ENCODE results near the gene TMEM150C. TPM values are rescaled to one million over a fixed set of nuclear protein-coding genes. Genes with fewer than 3 reads are reported as not detected.

The TMEM150C gene
- polyA plus RNA-seq, 1 donor from 2014 or later: 4.9 TPM

DNA sequence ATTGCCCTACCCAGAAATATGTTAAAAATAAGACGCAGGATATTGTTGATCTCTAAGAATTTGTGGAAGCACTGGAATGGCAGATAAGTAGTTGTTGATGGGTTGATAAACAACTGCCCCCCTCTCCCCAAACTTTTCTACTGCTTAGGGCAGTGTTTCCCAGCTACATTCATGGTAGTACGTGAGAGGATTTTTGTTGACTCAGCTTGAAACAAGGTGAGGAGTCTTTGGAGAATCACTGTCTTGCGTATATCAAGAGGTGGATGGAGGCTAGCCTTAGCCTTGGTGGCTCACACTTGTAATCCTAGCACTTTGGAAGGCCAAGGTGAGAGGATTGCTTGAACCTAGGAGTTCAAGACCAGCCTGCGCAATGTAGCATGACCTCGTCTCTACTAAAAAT lies 125.7 kb downstream of the TMEM150C start:
- no peak overlapping the region for H2AFZ ChIP-seq (ENCODE audit: low read depth, low read length)
- H3K9me2 ChIP-seq (ENCODE audit: insufficient read depth, low read length): no peaks in the 10 kb centered on the region
- H3K4me2 ChIP-seq (ENCODE audit: low read length): no peak overlapping the region
- H3K79me2 ChIP-seq (replicated peaks; ENCODE audit: insufficient read depth, low read length): peaks cover 76% of the 10 kb centered on the region
- no peaks in the 10 kb centered on the region for H3K9me3 ChIP-seq (ENCODE audit: low read length)
- H3K9ac ChIP-seq (ENCODE audit: low read length): no peak overlapping the region
- no peaks in the 10 kb centered on the region for H3K36me3 ChIP-seq (ENCODE audit: insufficient read depth, low read length)
- no peaks in the 10 kb centered on the region for H3F3A ChIP-seq (ENCODE audit: insufficient read depth, low read length, poor library complexity, severe bottlenecking)
- no peaks in the 10 kb centered on the region for H3K27me3 ChIP-seq (ENCODE audit: insufficient read depth, low read depth, low read length)
- no peak overlapping the region for H3K27ac ChIP-seq (ENCODE audit: low read length)
- no peaks in the 10 kb centered on the region for H4K20me1 ChIP-seq (ENCODE audit: insufficient read depth)
- H3K4me3 ChIP-seq (ENCODE audit: low read length): no peak overlapping the region
- no peak for TF ChIP-seq TAF1 (IDR thresholded peaks at IDR 0.05; ENCODE audit: low read depth)
- TF ChIP-seq EZH2 (IDR thresholded peaks at IDR 0.05; ENCODE audit: borderline replicate concordance, insufficient read depth, low read length, poor library complexity, severe bottlenecking): no peak
- no peak for TF ChIP-seq SMC3 (conservative IDR thresholded peaks at IDR 0.05; ENCODE audit: poor library complexity)
- TF ChIP-seq RAD21 (conservative IDR thresholded peaks at IDR 0.05): no peak
- TF ChIP-seq, protein P1, sequence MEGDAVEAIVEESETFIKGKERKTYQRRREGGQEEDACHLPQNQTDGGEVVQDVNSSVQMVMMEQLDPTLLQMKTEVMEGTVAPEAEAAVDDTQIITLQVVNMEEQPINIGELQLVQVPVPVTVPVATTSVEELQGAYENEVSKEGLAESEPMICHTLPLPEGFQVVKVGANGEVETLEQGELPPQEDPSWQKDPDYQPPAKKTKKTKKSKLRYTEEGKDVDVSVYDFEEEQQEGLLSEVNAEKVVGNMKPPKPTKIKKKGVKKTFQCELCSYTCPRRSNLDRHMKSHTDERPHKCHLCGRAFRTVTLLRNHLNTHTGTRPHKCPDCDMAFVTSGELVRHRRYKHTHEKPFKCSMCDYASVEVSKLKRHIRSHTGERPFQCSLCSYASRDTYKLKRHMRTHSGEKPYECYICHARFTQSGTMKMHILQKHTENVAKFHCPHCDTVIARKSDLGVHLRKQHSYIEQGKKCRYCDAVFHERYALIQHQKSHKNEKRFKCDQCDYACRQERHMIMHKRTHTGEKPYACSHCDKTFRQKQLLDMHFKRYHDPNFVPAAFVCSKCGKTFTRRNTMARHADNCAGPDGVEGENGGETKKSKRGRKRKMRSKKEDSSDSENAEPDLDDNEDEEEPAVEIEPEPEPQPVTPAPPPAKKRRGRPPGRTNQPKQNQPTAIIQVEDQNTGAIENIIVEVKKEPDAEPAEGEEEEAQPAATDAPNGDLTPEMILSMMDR (IDR thresholded peaks at IDR 0.05; ENCODE audit: poor library complexity, severe bottlenecking): no peak
- TF ChIP-seq MXI1 (conservative IDR thresholded peaks at IDR 0.05; ENCODE audit: poor library complexity, severe bottlenecking): no peak
- TF ChIP-seq POLR2AphosphoS5 (IDR thresholded peaks at IDR 0.05): no peak
- TF ChIP-seq EP300 (conservative IDR thresholded peaks at IDR 0.05; ENCODE audit: poor library complexity, severe bottlenecking): no peak

DNA sequence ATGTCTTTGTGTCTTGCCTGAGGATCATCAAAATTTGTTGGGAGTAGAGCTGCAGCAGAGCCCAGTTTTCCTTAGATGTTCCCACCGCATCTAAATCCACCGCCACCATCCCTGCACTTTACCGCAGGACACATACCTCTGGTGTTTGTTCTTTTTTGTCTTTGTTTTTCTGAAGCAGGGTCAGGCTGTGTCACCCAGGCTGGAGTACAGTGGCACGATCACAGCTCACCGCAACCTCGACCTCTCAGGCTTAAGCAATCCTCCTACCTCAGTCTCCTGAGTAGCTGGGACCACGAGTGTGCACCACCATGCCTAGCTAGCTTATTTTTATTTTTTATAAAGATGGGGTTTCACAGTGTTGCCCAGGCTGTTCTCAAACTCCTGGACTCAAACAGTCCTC lies 126.8 kb downstream of the TMEM150C start:
- Histone ChIP-seq H3K9me2 (ENCODE audit: insufficient read depth, low read length) (no peaks in the 10 kb centered on the region), H3K4me2 (ENCODE audit: low read length) (no peak overlapping the region), H3K9me3 (ENCODE audit: low read length) (no peaks in the 10 kb centered on the region), H3K9ac (ENCODE audit: low read length) (no peak overlapping the region), H4K20me1 (ENCODE audit: insufficient read depth) (no peaks in the 10 kb centered on the region), H3K79me2 (replicated peaks; ENCODE audit: insufficient read depth, low read length) (peaks cover 68% of the 10 kb centered on the region), H2AFZ (ENCODE audit: low read depth, low read length) (no peak overlapping the region), H3F3A (ENCODE audit: insufficient read depth, low read length, poor library complexity, severe bottlenecking) (no peaks in the 10 kb centered on the region), H3K36me3 (ENCODE audit: insufficient read depth, low read length) (no peaks in the 10 kb centered on the region), H3K27me3 (ENCODE audit: insufficient read depth, low read depth, low read length) (no peaks in the 10 kb centered on the region), H3K4me3 (ENCODE audit: low read length) (no peak overlapping the region), H3K27ac (ENCODE audit: low read length) (no peak overlapping the region)
- TF ChIP-seq POLR2AphosphoS5 (IDR thresholded peaks at IDR 0.05) (no peak), EP300 (conservative IDR thresholded peaks at IDR 0.05; ENCODE audit: poor library complexity, severe bottlenecking) (no peak), SMC3 (conservative IDR thresholded peaks at IDR 0.05; ENCODE audit: poor library complexity) (no peak), RAD21 (conservative IDR thresholded peaks at IDR 0.05) (no peak), TAF1 (IDR thresholded peaks at IDR 0.05; ENCODE audit: low read depth) (no peak), MXI1 (conservative IDR thresholded peaks at IDR 0.05; ENCODE audit: poor library complexity, severe bottlenecking) (no peak), EZH2 (IDR thresholded peaks at IDR 0.05; ENCODE audit: borderline replicate concordance, insufficient read depth, low read length, poor library complexity, severe bottlenecking) (no peak)
- TF ChIP-seq, protein P2, sequence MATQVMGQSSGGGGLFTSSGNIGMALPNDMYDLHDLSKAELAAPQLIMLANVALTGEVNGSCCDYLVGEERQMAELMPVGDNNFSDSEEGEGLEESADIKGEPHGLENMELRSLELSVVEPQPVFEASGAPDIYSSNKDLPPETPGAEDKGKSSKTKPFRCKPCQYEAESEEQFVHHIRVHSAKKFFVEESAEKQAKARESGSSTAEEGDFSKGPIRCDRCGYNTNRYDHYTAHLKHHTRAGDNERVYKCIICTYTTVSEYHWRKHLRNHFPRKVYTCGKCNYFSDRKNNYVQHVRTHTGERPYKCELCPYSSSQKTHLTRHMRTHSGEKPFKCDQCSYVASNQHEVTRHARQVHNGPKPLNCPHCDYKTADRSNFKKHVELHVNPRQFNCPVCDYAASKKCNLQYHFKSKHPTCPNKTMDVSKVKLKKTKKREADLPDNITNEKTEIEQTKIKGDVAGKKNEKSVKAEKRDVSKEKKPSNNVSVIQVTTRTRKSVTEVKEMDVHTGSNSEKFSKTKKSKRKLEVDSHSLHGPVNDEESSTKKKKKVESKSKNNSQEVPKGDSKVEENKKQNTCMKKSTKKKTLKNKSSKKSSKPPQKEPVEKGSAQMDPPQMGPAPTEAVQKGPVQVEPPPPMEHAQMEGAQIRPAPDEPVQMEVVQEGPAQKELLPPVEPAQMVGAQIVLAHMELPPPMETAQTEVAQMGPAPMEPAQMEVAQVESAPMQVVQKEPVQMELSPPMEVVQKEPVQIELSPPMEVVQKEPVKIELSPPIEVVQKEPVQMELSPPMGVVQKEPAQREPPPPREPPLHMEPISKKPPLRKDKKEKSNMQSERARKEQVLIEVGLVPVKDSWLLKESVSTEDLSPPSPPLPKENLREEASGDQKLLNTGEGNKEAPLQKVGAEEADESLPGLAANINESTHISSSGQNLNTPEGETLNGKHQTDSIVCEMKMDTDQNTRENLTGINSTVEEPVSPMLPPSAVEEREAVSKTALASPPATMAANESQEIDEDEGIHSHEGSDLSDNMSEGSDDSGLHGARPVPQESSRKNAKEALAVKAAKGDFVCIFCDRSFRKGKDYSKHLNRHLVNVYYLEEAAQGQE (IDR thresholded peaks at IDR 0.05; ENCODE audit: borderline replicate concordance): no peak

All from neural cell (in vitro differentiated cells).